Neural progenitor cell (in vitro differentiated cells): ENCODE data around the gene CREB5. TPM values are rescaled to one million over a fixed set of nuclear protein-coding genes. Genes with fewer than 3 reads are reported as not detected.

ENCODE experiments used
- DNase-seq: peaks from one replicate; pipeline ENCODE4 v3.0.0-alpha.2; 2016; ENCODE audit warnings: low spot score
- H2AFZ ChIP-seq: fragments of 200-600 bp; sonication (generic); replicated peaks from 2 replicates; pipeline ENCODE4 v1.6.1; 2016; ENCODE audit warnings: antibody characterized with exemption
- H3F3A ChIP-seq: fragments of 200-600 bp; sonication (generic); 2 replicates; pipeline ENCODE4 v1.6.1; 2016; ENCODE audit warnings: antibody characterized with exemption, low read depth
- H3K27ac ChIP-seq: fragments of 200-600 bp; sonication (generic); 2 replicates; pipeline ENCODE4 v1.5.1; 2016; ENCODE audit warnings: mild to moderate bottlenecking
- H3K27me3 ChIP-seq: fragments of 200-600 bp; sonication (generic); 2 replicates; pipeline ENCODE4 v1.6.1; 2016; ENCODE audit warnings: mild to moderate bottlenecking, moderate library complexity
- H3K36me3 ChIP-seq: fragments of 200-600 bp; sonication (generic); 2 replicates; pipeline ENCODE4 v1.5.1; 2016
- H3K4me1 ChIP-seq: fragments of 200-600 bp; sonication (generic); 2 replicates; pipeline ENCODE4 v1.6.1; 2016; ENCODE audit warnings: mixed run types
- H3K4me2 ChIP-seq: fragments of 200-600 bp; sonication (generic); 2 replicates; pipeline ENCODE4 v1.6.1; 2016
- H3K4me3 ChIP-seq: fragments of 200-600 bp; sonication (generic); 2 replicates; pipeline ENCODE4 v1.5.1; 2016
- H3K79me2 ChIP-seq: fragments of 200-600 bp; sonication (generic); 2 replicates; pipeline ENCODE4 v1.6.1; 2016; ENCODE audit warnings: low read depth
- H3K9ac ChIP-seq: fragments of 200-600 bp; sonication (generic); 2 replicates; pipeline ENCODE4 v1.6.1; 2016
- H3K9me3 ChIP-seq: fragments of 200-600 bp; sonication (generic); 2 replicates; pipeline ENCODE4 v1.5.1; 2016; ENCODE audit warnings: low read depth
- H4K20me1 ChIP-seq: fragments of 200-600 bp; sonication (generic); 2 replicates; pipeline ENCODE4 v1.6.1; 2016; ENCODE audit warnings: low read depth
- H3K27ac Mint-ChIP-seq: 3 replicates; pipeline ENCODE4 v1.8.0; 2021; ENCODE audit warnings: mixed read lengths
- H3K27me3 Mint-ChIP-seq: 2 replicates; pipeline ENCODE4 v1.8.0; 2022; ENCODE audit warnings: low read depth, mild to moderate bottlenecking, inconsistent platforms, moderate library complexity, mixed read lengths; ENCODE audit not compliant: insufficient read depth
- H3K36me3 Mint-ChIP-seq: 3 replicates; pipeline ENCODE4 v1.8.0; 2021; ENCODE audit warnings: mixed read lengths
- H3K4me1 Mint-ChIP-seq: 3 replicates; pipeline ENCODE4 v1.8.0; 2021; ENCODE audit warnings: mixed read lengths
- H3K4me3 Mint-ChIP-seq: 3 replicates; pipeline ENCODE4 v1.8.0; 2021; ENCODE audit warnings: mild to moderate bottlenecking, moderate library complexity, mixed read lengths
- H3K9me3 Mint-ChIP-seq: 3 replicates; pipeline ENCODE4 v1.8.0; 2020; ENCODE audit warnings: mixed read lengths
- CTCF ChIP-seq: fragments of 200-600 bp; sonication (generic); IDR thresholded peaks from 2 replicates; pipeline ENCODE4 v1.5.1; 2017; ENCODE audit warnings: antibody characterized with exemption, mild to moderate bottlenecking
- EZH2 ChIP-seq: fragments of 200-600 bp; sonication (generic); IDR thresholded peaks from 2 replicates; pipeline ENCODE4 v1.6.1; 2017; ENCODE audit warnings: antibody characterized with exemption, mild to moderate bottlenecking, moderate library complexity
- EZH2phosphoT487 ChIP-seq: fragments of 200-600 bp; sonication (generic); IDR thresholded peaks from 2 replicates; pipeline ENCODE4 v1.6.1; 2017; ENCODE audit warnings: antibody characterized with exemption
- total RNA-seq: library from RNA; depleted of rRNA; stranded (reverse); fragments of >200 nt; gene quantifications from 2 replicates; pipeline ENCODE4 v1.2.3, GENCODE V29; 2015; ENCODE audit warnings: low replicate concordance

CREB5 gene
- total RNA-seq, 1 donor from 2014 or later, result 1.2 TPM

- Histone ChIP-seq H3K36me3 (no peaks in the 10 kb centered on the region), H3K4me1 (no peaks in the 10 kb centered on the region), H3K4me2 (no peak overlapping the region)
Measured at GRCh38 chr7:28395404-28395803, 16.9 kb upstream of the CREB5 start.

GRCh38 chr7:28395831-28396230 is 16.5 kb upstream of the CREB5 start:
- no peak for DNase-seq
- no peaks in the 10 kb centered on the region for H3K9me3 Mint-ChIP-seq
- H3K4me1 Mint-ChIP-seq, result no peaks in the 10 kb centered on the region
- H3K79me2 ChIP-seq, result no peaks in the 10 kb centered on the region
- H2AFZ ChIP-seq, result no peak overlapping the region
- no peaks in the 10 kb centered on the region for H3F3A ChIP-seq
- H3K4me2 ChIP-seq, result no peak overlapping the region
- H3K27me3 Mint-ChIP-seq, result no peaks in the 10 kb centered on the region
- H3K4me1 ChIP-seq, result no peaks in the 10 kb centered on the region
- H3K36me3 ChIP-seq, result no peaks in the 10 kb centered on the region
- TF ChIP-seq EZH2 (no peak), EZH2phosphoT487 (no peak), CTCF (no peak)
- H3K4me3 ChIP-seq, result no peak overlapping the region
- H3K27ac ChIP-seq, result no peak overlapping the region
- no peaks in the 10 kb centered on the region for H4K20me1 ChIP-seq
- no peaks in the 10 kb centered on the region for H3K27me3 ChIP-seq
- H3K36me3 Mint-ChIP-seq, result no peaks in the 10 kb centered on the region
- H3K27ac Mint-ChIP-seq, result no peak overlapping the region
- no peak overlapping the region for H3K4me3 Mint-ChIP-seq
- no peak overlapping the region for H3K9ac ChIP-seq
- no peaks in the 10 kb centered on the region for H3K9me3 ChIP-seq

More at GRCh38 chr7:28395404-28395803, 16.9 kb upstream of the CREB5 start:
- no peaks in the 10 kb centered on the region for H3K9me3 ChIP-seq
- TF ChIP-seq EZH2 (no peak), EZH2phosphoT487 (no peak), CTCF (no peak)
- no peaks in the 10 kb centered on the region for H3K79me2 ChIP-seq
- Mint-ChIP-seq H3K9me3 (no peaks in the 10 kb centered on the region), H3K4me1 (peaks cover 2% of the 10 kb centered on the region), H3K27me3 (no peaks in the 10 kb centered on the region), H3K36me3 (no peaks in the 10 kb centered on the region), H3K4me3 (no peak overlapping the region), H3K27ac (no peak overlapping the region)
- H4K20me1 ChIP-seq, result no peaks in the 10 kb centered on the region
- no peak overlapping the region for H3K9ac ChIP-seq
- no peak overlapping the region for H2AFZ ChIP-seq
- H3K4me3 ChIP-seq, result no peak overlapping the region
- no peak overlapping the region for H3K27ac ChIP-seq
- H3K27me3 ChIP-seq, result no peaks in the 10 kb centered on the region
- no peaks in the 10 kb centered on the region for H3F3A ChIP-seq
- DNase-seq, result no peak

GRCh38 chr7:28397141-28397540 is 15.2 kb upstream of the CREB5 start:
- H3K9me3 ChIP-seq, result no peaks in the 10 kb centered on the region
- DNase-seq, result no peak
- H3K79me2 ChIP-seq, result no peaks in the 10 kb centered on the region
- H3K4me2 ChIP-seq, result no peak overlapping the region
- no peak overlapping the region for H3K9ac ChIP-seq
- no peaks in the 10 kb centered on the region for H3K27me3 ChIP-seq
- TF ChIP-seq EZH2phosphoT487 (no peak), CTCF (no peak), EZH2 (no peak)
- H3K4me3 ChIP-seq, result no peak overlapping the region
- H3K27ac ChIP-seq, result no peak overlapping the region
- H3F3A ChIP-seq, result no peaks in the 10 kb centered on the region
- Mint-ChIP-seq H3K4me3 (no peak overlapping the region), H3K27ac (no peak overlapping the region), H3K4me1 (no peaks in the 10 kb centered on the region), H3K36me3 (no peaks in the 10 kb centered on the region), H3K9me3 (no peaks in the 10 kb centered on the region), H3K27me3 (no peaks in the 10 kb centered on the region)
- H3K36me3 ChIP-seq, result no peaks in the 10 kb centered on the region
- no peaks in the 10 kb centered on the region for H4K20me1 ChIP-seq
- no peak overlapping the region for H2AFZ ChIP-seq
- no peaks in the 10 kb centered on the region for H3K4me1 ChIP-seq
